H7 (cell line): ENCODE data around the gene USP12. TPM values are rescaled to one million over a fixed set of nuclear protein-coding genes. Genes with fewer than 3 reads are reported as not detected.
"Not testable (repeated sequence)": the region's sequence is repeated elsewhere in the genome, so short reads cannot be mapped to it uniquely, and the experiment has no call there.

Experiments
- DNase-seq: peaks from one replicate; pipeline ENCODE4 v3.0.0; 2012
- H3K27me3 ChIP-seq: 2 replicates; pipeline ENCODE4 v1.6.0; 2011; ENCODE audit warnings: mild to moderate bottlenecking, low read length; ENCODE audit not compliant: control insufficient read depth, insufficient read depth
- H3K36me3 ChIP-seq: replicated peaks from 2 replicates; pipeline ENCODE4 v1.5.1; 2011; ENCODE audit warnings: low read length; ENCODE audit not compliant: control insufficient read depth, insufficient read depth
- H3K4me3 ChIP-seq: 2 replicates; pipeline ENCODE4 v1.5.1; 2011; ENCODE audit warnings: low read depth, mild to moderate bottlenecking, control low read depth, low read length, moderate library complexity; ENCODE audit not compliant: insufficient read depth
- total RNA-seq: library from RNA; depleted of rRNA; stranded (reverse); fragments of >200 nt; shearing (Covaris generic); gene quantifications from 2 replicates; pipeline ENCODE4 v1.2.3, GENCODE V29; 2014

The USP12 gene
- total RNA-seq, 1 experiment from 2014 or later: 10.5 TPM

DNA sequence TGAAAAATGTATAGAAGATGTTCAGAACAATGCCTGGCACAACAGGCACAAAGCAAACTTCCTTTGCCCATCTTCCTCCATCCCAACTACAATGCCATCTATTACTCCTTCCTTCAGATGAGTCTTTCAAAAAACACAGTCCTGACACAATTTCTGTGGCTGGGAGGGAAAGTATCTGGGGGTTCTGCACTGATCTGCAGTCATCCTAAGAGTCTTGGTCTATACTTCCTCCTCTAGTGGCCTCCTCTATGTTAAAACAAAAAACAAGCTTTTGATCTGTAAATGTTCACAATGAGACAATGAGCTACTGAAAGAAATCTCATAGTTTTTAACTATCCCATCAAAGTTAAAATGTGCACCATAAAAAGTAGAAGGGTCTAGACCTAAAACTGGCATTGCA is 44.8 kb downstream of the USP12 start:
- Histone ChIP-seq H3K4me3 (no peak overlapping the region), H3K27me3 (no peaks in the 10 kb centered on the region), H3K36me3 (peaks cover 1% of the 10 kb centered on the region; the same call in 1 of the 2 replicates)
- DNase-seq: no peak

DNA sequence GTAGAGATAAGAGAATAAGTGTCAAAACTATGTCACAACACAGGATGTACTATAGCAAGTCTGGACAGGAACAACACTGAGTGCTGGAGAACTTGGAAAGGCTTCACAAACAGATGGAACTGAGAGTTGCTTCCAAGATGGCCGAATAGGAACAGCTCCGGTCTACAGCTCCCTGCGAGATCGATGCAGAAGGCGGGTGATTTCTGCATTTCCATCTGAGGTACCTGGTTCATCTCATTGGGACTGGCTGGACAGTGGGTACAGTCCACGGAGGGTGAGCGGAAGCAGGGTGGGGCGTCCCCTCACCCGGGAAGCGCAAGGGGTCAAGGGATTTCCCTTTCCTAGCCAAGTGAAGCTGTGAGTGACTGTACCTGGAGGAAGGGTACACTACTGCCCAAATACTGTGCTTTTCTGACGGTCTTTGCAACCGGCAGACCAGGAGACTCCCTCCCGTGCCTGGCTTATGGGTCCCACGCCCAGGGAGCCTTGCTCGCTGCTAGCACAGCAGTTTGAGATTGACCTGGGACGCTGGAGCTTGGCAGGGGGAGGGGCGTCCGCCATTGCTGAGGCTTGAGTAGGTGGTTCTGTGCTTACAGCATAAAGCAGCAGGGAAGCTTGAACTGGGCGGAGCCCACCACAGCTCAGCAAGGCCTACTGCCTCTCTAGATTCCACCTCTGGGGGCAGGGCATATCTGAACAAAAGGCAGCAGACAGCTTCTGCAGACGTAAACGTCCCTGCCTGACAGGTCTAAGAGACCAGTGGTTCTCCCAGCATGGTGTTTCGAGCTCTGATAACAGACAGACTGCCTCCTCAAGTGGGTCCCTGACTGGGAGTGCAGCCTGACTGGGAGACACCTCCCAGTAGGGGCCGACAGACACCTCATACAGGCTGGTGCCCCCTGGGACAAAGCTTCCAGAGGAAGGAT is 46.0 kb downstream of the USP12 start:
- peaks cover 1% of the 10 kb centered on the region; the same call in 1 of the 2 replicates for H3K36me3 ChIP-seq
- H3K4me3 ChIP-seq: no peak overlapping the region
- no peaks in the 10 kb centered on the region for H3K27me3 ChIP-seq
- DNase-seq: no peak

DNA sequence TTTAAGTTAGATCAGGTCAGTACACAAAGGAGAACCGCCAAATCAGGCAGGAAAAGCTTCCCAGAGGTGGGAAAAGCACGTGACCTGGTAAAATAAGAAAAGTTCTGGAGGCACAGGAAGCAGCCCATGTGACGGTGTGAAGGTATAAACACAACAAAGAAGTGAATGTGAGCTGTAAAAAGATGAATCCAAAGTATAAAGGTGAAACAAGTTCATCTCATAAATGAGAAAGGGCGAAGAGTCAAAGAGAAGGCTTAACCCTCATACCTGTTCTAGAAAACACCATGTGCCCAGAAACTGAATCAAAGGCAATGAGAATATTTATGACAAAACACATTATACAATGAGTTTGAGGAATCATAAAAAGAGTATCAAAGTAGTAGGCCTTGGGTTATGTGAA is 47.0 kb downstream of the USP12 start:
- H3K4me3 ChIP-seq: no peak overlapping the region

DNA sequence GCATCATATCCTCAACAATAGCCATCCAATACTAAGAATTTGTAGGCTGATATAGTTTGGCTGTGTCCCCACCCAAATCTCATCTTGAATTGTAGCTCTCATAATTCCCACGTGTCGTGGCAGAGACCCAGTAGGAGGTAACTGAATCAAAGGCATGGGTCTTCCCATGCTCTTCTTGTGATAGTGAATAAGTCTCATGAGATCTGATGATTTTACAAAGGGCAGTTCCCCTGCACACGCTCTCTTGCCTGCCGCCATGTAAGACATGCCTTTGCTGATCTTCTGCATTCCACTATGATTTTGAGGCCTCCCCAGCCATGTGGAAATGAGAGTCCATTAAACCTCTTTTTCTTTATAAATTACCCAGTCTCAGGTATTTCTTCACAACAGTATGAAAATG is 48.2 kb downstream of the USP12 start:
- H3K27me3 ChIP-seq, DNase-seq, H3K36me3 ChIP-seq, H3K4me3 ChIP-seq: not testable (repeated sequence)

More for the DNA sequence above, 47.0 kb downstream of the USP12 start:
- Histone ChIP-seq H3K36me3 (peaks cover 1% of the 10 kb centered on the region; the same call in 1 of the 2 replicates), H3K27me3 (no peaks in the 10 kb centered on the region)
- no peak for DNase-seq

DNA sequence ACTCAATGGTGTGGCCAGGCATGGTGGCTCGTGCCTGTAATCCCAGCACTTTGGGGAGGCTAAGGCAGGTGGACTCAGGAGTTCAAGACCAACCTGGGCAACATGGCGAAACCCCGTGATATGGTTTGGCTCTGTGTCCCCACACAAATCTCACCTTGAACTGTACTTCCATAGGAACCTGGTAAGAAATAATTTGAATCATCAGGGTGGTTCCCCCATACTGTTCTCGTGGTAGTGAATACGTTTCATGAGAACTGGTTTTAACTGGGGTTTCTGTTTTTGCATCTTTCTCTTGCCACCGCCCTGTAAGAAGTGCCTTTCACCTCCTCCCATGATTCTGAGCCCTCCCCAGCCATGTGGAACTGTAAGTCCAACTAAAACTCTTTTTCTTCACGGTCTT is 49.6 kb downstream of the USP12 start:
- no peaks in the 10 kb centered on the region for H3K27me3 ChIP-seq
- no peak overlapping the region for H3K4me3 ChIP-seq
- peaks cover 1% of the 10 kb centered on the region; the same call in 1 of the 2 replicates for H3K36me3 ChIP-seq
- no peak for DNase-seq

DNA sequence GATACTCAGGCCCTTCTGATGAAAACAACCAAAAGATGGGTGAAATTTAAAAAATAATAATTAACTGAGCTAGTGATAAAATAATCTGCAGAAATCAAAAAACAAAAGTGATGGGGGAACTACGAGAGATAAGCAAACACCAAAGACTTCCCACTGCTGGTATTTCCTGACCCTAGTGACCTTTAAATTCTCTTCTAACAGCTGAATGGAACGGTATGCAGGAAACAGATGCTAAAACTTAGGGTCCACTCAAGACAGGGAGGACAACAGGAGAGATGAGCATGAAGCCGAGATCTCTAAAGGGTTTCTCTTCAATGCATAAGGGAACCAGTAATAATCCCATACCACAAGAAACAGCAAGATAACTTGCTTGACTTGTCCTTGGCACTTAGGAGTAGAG is 50.8 kb downstream of the USP12 start:
- Histone ChIP-seq H3K36me3 (peaks cover 1% of the 10 kb centered on the region; the same call in 1 of the 2 replicates), H3K27me3 (no peaks in the 10 kb centered on the region), H3K4me3 (no peak overlapping the region)
- peak; percentile 19 for DNase-seq

DNA sequence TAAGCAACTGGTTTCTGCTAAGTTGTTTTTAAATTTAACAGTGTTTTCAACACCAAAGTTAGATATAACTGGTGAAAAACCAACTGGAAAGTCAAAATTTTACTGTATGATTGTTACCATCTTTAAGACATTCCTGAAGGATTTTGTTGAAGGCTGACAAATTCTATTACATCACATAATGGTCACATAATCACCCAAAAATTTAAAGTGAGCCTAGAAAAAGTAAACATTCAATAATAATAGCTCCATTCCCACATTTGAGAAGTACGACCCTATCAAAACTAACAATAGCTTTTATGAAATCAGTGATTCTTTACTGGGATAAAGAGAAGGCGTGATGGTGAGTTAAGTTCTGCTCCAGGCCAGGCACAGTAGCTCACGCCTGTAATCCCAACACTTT is 51.6 kb downstream of the USP12 start:
- no peaks in the 10 kb centered on the region for H3K27me3 ChIP-seq
- H3K4me3 ChIP-seq: no peak overlapping the region
- no peaks in the 10 kb centered on the region for H3K36me3 ChIP-seq
- no peak for DNase-seq

DNA sequence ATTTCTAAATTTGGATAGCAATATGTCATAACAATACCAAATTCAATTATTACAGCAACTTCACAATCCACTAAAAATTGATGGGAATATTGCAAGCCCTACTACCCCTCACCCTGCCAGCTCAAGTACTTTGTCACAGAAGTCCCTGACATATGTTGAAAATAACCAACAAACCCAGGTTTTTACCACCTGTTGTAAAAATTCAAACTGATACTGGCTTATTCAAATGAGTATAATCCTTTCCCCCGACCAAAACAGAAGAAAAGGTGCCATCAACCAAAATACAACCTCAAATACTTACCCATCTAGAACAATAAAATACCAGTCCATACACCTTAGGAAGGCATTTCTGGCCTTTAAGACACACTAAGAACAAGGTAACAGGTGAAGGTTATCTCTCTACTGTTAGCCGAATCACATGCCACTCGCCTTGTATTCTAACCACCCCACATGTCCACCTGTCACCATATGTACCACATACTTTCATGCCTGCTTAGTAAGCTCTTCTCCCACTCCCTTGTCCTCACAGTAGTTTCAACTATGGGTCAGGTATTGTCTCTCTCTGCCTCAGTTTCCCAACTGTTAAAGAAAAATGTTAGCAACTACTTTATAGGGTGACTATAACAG is 53.1 kb downstream of the USP12 start:
- Histone ChIP-seq H3K27me3 (no peaks in the 10 kb centered on the region), H3K36me3 (no peaks in the 10 kb centered on the region), H3K4me3 (no peak overlapping the region)
- no peak for DNase-seq

DNA sequence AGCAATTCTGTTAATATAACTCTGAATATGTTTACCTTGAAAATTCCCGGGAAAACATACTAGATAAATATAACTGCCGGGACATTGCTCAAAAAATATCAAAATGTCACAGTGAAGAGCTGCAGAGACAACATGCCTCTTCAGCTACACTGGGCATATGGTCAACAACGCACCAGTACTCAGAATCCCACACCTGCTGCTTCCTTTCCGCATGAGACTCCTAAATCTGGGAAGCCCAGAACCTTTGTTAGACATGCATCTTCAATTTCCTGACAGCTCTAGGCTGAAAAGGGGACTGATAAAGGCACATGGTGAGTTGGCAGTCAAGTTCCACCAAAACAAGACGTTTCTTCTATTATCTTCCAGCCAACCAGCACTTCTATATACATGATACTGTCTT is 53.7 kb downstream of the USP12 start:
- DNase-seq: no peak
- no peaks in the 10 kb centered on the region for H3K27me3 ChIP-seq
- H3K4me3 ChIP-seq: no peak overlapping the region
- no peaks in the 10 kb centered on the region for H3K36me3 ChIP-seq

DNA sequence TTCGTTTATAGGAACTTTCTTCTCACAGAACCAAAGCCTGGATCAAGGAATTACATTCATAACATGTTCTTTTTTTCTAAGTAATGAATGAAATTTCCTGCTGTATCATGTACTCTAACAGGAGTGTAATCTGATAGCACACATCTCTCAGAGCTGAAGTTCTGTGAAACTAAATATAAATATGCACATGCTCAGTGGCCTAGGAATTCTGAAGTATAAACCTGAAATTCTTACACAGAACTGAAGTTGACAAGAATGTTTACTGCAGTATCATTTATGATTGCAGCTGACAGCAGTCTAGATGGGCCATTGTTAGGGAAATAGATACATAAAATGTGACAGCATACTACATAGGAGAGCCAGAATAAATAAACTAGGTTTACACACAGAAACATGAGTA is 54.5 kb downstream of the USP12 start:
- H3K36me3 ChIP-seq: no peaks in the 10 kb centered on the region
- no peak for DNase-seq
- no peak overlapping the region for H3K4me3 ChIP-seq
- H3K27me3 ChIP-seq: no peaks in the 10 kb centered on the region

DNA sequence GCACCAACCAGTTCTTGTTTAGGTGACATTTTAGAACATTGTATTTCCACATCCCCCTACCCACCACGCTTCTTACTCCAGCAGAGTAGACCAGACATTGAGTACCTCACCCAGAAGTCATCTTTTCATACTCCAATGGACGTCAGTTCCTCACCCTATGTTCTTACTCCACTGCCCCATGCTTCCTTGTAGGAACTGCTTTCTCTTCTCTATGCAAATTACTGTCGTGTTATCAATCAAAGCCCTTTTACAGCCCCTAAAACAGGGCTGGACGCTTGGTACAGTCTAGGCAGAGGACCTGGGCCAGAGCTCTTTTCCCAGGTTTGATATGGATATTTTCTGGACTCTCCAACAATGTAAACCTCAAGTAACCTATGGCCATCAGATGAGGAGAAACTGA is 58.2 kb downstream of the USP12 start:
- H3K36me3 ChIP-seq: no peaks in the 10 kb centered on the region
- H3K27me3 ChIP-seq: no peaks in the 10 kb centered on the region
- no peak overlapping the region for H3K4me3 ChIP-seq
- no peak for DNase-seq

DNA sequence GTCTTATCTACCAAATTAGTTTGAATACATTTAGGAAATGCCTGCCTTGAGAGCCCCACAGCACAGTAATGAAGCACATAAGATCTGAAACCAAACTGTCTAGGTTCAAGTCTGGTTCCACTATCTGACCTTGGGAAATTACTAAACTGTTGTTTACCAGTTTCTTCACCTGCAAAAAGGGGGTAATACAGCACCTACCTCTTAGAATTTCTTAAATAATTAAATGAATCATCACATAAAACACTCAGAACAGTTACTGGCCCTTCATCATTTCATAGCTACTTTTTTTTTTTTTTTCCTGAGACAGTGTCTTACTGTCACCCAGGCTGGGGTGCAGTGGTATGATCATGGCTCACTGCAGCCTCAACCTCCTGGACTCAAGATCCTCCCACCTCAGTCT is 59.6 kb downstream of the USP12 start:
- Histone ChIP-seq H3K4me3 (no peak overlapping the region), H3K27me3 (no peaks in the 10 kb centered on the region), H3K36me3 (no peaks in the 10 kb centered on the region)
- no peak for DNase-seq

DNA sequence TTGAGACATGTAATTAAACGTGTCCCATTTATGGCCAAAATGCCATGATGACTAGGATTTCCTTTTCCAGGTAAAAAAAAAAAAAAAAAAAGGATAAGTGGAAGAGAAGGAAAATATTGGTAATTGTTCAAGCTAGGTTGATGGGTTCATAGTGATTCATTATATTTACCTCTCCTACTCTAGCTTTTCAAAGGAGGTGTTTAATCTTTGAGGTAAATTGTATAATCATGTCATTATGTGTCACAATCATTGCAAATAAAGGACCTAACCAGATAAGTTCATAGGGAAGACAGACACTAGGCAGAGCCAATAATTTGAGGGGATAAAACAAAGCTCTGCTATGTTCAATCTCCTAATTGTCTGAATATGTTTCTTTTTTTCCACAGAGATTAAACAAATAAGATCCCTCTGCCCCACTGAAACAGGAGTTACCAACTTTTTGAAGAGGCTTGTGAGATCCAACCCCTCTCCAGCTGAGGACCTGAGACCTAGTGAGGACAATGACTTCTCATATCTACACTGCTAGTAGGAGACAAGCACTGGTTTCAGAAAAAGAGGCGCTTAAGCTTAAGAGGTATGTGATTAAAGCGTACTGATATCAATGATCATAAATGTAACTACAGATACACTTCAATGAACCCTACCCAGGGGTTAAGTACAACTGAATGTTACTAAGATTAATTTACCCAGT is 61.4 kb downstream of the USP12 start:
- H3K4me3 ChIP-seq: no peak overlapping the region
- no peaks in the 10 kb centered on the region for H3K36me3 ChIP-seq
- no peaks in the 10 kb centered on the region for H3K27me3 ChIP-seq
- DNase-seq: no peak

DNA sequence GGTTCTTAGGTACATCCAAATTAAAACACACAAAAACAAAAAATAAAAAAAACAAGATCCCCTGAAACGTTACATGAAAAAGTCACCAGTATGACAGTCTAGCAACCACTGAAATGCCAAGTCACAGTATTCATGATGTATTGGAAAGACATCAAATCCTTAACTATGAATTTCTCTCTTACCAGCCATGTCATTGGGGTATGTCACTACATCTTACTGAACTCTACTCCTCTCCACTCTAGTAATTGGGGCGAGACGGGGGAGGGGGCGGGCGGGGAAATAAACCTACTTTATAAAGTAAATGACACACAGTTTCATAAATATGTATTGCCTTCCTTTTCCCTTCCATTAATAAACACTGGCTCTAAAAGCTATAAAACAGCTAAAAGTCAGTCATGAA is 65.5 kb downstream of the USP12 start:
- H3K4me3 ChIP-seq: no peak overlapping the region
- no peaks in the 10 kb centered on the region for H3K27me3 ChIP-seq
- H3K36me3 ChIP-seq: no peaks in the 10 kb centered on the region; the same call in 1 of the 2 replicates
- DNase-seq: no peak

DNA sequence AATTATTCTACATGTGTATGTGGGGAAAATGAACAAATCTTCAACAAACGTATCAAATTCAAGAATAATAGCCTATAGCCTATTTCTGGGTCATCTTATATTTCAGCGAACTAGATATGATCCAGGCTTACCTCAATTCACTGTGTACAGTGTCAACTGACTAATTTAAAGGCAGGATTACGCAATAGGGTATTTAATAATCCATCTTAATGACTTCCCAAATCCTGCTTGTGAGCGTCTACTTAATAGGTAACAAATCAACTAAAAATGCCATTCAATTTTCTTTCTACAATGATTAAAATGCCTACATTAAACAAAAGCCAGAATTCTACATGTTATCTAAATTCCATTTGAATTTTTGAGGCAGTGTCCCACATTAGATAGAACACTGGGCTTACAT is 67.0 kb downstream of the USP12 start:
- Histone ChIP-seq H3K4me3 (no peak overlapping the region), H3K36me3 (no peaks in the 10 kb centered on the region; the same call in 1 of the 2 replicates), H3K27me3 (no peaks in the 10 kb centered on the region)
- DNase-seq: no peak
